ENCODE data around the gene HBZ. TPM values are rescaled to one million over a fixed set of nuclear protein-coding genes. Genes with fewer than 3 reads are reported as not detected.
A peak's percentile ranks its signal among the peaks of the same experiment; 100 is the strongest.
"Not testable (repeated sequence)": the region's sequence is repeated elsewhere in the genome, so short reads cannot be mapped to it uniquely, and the experiment has no call there.

The HBZ gene
- total and polyA plus RNA-seq, 8 donors = 0.35 TPM; not detected in 7

GRCh38 chr16:159136-159849 is 6.8 kb downstream of the HBZ start:
- Histone ChIP-seq H3K9me3 (no peaks in the 10 kb centered on the region), H3K27me3 (no peaks in the 10 kb centered on the region), H3K36me3 (no peaks in the 10 kb centered on the region), H3K27ac (no peak overlapping the region), H3K4me3 (no peak overlapping the region), H3K4me1 (peaks cover 0 to 5% (median 3%) of the 10 kb centered on the region in 3 donors)
- 48 to 59% methylated on average over 6 of the region's 6 CpGs for whole genome bisulfite sequencing, 2 donors
- no peak for ATAC-seq
- TF ChIP-seq CTCF (IDR thresholded peaks at IDR 0.05) = no peak
- intact Hi-C loops (cut with DNase I) = no loop called here
- no peak for DNase-seq
- FAIRE-seq = no peak

DNA sequence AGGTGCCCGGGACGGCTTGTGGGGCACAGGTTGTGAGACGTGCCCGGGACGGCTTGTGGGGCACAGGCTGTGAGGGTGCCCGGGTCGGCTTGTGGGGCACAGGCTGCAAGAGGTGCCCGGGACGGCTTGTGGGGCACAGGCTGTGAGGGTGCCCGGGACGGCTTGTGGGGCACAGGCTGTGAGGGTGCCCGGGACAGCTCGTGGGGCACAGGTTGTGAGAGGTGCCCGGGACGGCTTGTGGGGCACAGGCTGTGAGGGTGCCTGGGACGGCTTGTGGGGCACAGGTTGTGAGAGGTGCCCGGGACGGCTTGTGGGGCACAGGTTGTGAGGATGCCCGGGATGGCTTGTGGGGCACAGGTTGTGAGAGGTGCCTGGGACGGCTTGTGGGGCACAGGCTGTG is 7.8 kb downstream of the HBZ start:
- 55 to 62% methylated on average over 20 of the region's 20 CpGs for WGBS, 2 donors
- FAIRE-seq; H3K36me3 ChIP-seq; H3K4me3 ChIP-seq; ATAC-seq; H3K9me3 ChIP-seq; H3K27me3 ChIP-seq; intact Hi-C loops (cut with DNase I); H3K4me1 ChIP-seq; H3K27ac ChIP-seq: not testable (repeated sequence)
- peak in 1 of 6 donors; percentile 16 for DNase-seq

DNA sequence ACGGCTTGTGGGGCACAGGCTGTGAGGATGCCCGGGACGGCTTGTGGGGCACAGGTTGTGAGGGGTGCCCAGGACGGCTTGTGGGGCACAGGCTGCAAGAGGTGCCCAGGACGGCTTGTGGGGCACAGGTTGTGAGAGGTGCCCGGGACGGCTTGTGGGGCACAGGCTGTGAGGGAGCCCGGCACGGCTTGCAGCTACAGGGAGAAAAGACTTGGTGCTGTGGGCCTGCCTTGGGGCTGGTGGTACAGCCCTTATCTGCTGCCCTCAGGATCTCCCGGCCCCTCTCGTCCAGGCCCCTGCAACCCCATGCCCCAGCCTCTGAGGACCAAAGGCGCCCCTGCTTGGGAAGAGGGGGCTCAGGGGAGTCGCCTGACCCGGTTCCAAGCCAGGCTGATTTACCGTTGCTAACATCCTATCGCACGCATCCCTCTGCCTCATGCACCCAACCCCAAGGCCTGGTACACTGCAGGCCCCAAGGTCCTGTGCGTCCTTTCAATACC is 8.3 kb downstream of the HBZ start:
- FAIRE-seq = no peak
- intact Hi-C loops (cut with DNase I) = no loop called here
- H3K27me3 ChIP-seq = peaks cover 0 to 6% (median 2%) of the 10 kb centered on the region in 4 donors
- 43 to 58% methylated on average over 17 to 18 of the region's 18 CpGs for WGBS, 2 donors
- H3K9me3 ChIP-seq = no peaks in the 10 kb centered on the region
- H3K36me3 ChIP-seq = no peaks in the 10 kb centered on the region
- no peak overlapping the region for H3K4me3 ChIP-seq
- no peak for ATAC-seq
- H3K27ac ChIP-seq = no peak overlapping the region
- no peak for TF ChIP-seq CTCF (IDR thresholded peaks at IDR 0.05)
- DNase-seq = peak in 1 of 6 donors; percentile 45
- H3K4me1 ChIP-seq = peaks cover 0 to 8% (median 6%) of the 10 kb centered on the region in 3 donors

GRCh38 chr16:162271-162991 is 10.0 kb downstream of the HBZ start:
- Histone ChIP-seq H3K27ac (no peak overlapping the region), H3K36me3 (no peaks in the 10 kb centered on the region), H3K4me1 (peaks cover 0 to 14% (median 12%) of the 10 kb centered on the region in 3 donors), H3K27me3 (peaks cover 0 to 23% (median 8%) of the 10 kb centered on the region in 4 donors), H3K4me3 (no peak overlapping the region), H3K9me3 (no peaks in the 10 kb centered on the region)
- no peak for TF ChIP-seq CTCF (IDR thresholded peaks at IDR 0.05)
- no peak for ATAC-seq
- DNase-seq = peak in 1 of 6 donors; percentile 38
- no peak for FAIRE-seq
- 80 to 86% methylated on average over 13 of the region's 13 CpGs for WGBS, 2 donors
- intact Hi-C loops (cut with DNase I) = no loop called here

DNA sequence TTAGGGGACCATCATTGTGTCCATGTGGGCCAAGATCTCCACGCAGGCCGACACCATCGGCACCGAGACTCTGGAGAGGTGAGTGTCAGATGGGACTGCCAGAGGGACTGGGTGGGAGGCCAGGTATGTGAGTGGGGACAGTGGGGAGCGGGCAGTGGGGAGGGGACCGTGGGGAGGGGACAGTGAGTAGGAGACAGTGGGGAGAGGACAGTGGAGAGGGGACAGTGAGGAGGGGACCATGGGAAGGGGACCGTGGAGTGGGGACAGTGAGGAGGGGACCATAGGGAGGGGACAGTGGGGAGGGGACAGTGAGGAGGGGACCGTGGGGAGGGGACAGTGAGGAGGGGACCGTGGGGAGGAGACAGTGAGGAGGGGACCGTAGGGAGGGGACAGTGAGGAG is 10.7 kb downstream of the HBZ start:
- Histone ChIP-seq H3K27me3 (peaks cover 0 to 29% (median 9%) of the 10 kb centered on the region in 4 donors), H3K4me1 (peaks cover 0 to 14% (median 12%) of the 10 kb centered on the region in 3 donors)
- 81 to 90% methylated on average over 3 to 10 of the region's 10 CpGs for WGBS, 2 donors
- intact Hi-C loops (cut with DNase I); FAIRE-seq; H3K36me3 ChIP-seq; H3K9me3 ChIP-seq; ATAC-seq; H3K27ac ChIP-seq; H3K4me3 ChIP-seq: not testable (repeated sequence)
- peak in 1 of 6 donors; percentile 39 for DNase-seq

DNA sequence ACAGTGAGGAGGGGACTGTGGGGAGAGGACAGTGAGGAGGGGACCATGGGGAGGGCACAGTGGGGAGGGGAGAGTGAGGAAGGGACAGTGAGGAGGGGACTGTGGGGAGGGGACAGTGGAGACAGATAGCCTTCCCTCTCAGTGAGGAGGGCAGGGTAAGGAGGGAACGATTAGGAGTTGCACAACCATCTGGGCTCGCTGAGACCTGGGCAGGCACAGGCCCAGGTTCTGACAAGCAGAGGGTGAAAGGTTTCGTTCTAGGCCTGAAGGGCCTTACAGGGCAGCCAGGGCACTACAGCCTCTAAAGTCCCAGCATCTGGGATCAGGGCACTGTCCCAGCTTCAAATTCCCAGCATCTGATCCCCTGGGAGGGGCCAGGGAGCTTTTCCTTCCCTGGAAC is 11.3 kb downstream of the HBZ start:
- peak in 2 of 4 donors; percentile 25 to 47 for ATAC-seq
- H3K36me3 ChIP-seq; H3K4me3 ChIP-seq; intact Hi-C loops (cut with DNase I); H3K27ac ChIP-seq; FAIRE-seq; DNase-seq; H3K9me3 ChIP-seq: not testable (repeated sequence)
- 15% methylated on average over 2 of the region's 3 CpGs; no CpG with 5 or more reads in 1 of the 2 donors for WGBS, 2 donors
- H3K4me1 ChIP-seq = peaks cover 0 to 14% (median 12%) of the 10 kb centered on the region in 3 donors
- H3K27me3 ChIP-seq = peaks cover 0 to 32% (median 9%) of the 10 kb centered on the region in 4 donors

GRCh38 chr16:164134-164823 is 11.8 kb downstream of the HBZ start:
- H3K36me3 ChIP-seq; FAIRE-seq; H3K27ac ChIP-seq; intact Hi-C loops (cut with DNase I); DNase-seq; H3K9me3 ChIP-seq; H3K4me3 ChIP-seq: not testable (repeated sequence)
- WGBS, 2 donors = 6% methylated on average over 33 of the region's 80 CpGs; no CpG with 5 or more reads in 1 of the 2 donors
- H3K4me1 ChIP-seq = peaks cover 0 to 14% (median 12%) of the 10 kb centered on the region in 3 donors
- ATAC-seq = peak in 2 of 4 donors; percentile 34 to 41
- H3K27me3 ChIP-seq = peaks cover 0 to 35% (median 9%) of the 10 kb centered on the region in 4 donors
